ENCODE measurements around the gene TOR1B. TPM values are rescaled to one million over a fixed set of nuclear protein-coding genes. Genes with fewer than 3 reads are reported as not detected.

Gene TOR1B
- total RNA-seq, 1 experiment from 2014 or later, result 19.0 TPM

- Histone ChIP-seq H3K4me3 (replicated peaks in 1 of 2; ENCODE audit: low read depth in 1 of 2, low read length in 2 of 2) (no peak overlapping the region), H4K20me1 (ENCODE audit: insufficient read depth) (no peaks in the 10 kb centered on the region), H3K9me3 (ENCODE audit: control insufficient read depth in 1 of 2, insufficient read depth in 1 of 2, low read depth in 1 of 2, low read length in 2 of 2) (no peaks in the 10 kb centered on the region), H2AFZ (ENCODE audit: low read depth, low read length, poor library complexity, severe bottlenecking) (no peak overlapping the region), H3K36me3 (ENCODE audit: control insufficient read depth in 1 of 2, insufficient read depth in 2 of 2, low read length in 2 of 2) (no peaks in the 10 kb centered on the region), H3K4me1 (ENCODE audit: control insufficient read depth in 1 of 2, insufficient read depth in 2 of 2, low read length in 2 of 2) (peaks cover 26 to 32% of the 10 kb centered on the region in 2 experiments), H3K27me3 (ENCODE audit: insufficient read depth, low read length) (no peaks in the 10 kb centered on the region), H3K9me2 (ENCODE audit: insufficient read depth) (no peaks in the 10 kb centered on the region), H3K9ac (ENCODE audit: low read length) (no peak overlapping the region), H3K27ac (ENCODE audit: low read depth, low read length) (no peak overlapping the region), H3K4me2 (ENCODE audit: low read length) (no peak overlapping the region), H3K79me2 (ENCODE audit: insufficient read depth, low read length) (no peaks in the 10 kb centered on the region)
- BruUV-seq (replicated peaks), result no TSS peak
- intact Hi-C loops (cut with micrococcal nuclease), result no loop called here
- TF ChIP-seq ZBTB33 (IDR thresholded peaks at IDR 0.05; ENCODE audit: extremely low read depth, insufficient replicate concordance, low read length) (no peak), EGR1 (IDR thresholded peaks at IDR 0.05; ENCODE audit: low read depth) (no peak), YY1 (IDR thresholded peaks at IDR 0.05; ENCODE audit: extremely low read depth, insufficient replicate concordance, low read depth, low read length) (no peak), EZH2phosphoT487 (IDR thresholded peaks at IDR 0.05; ENCODE audit: borderline replicate concordance) (no peak), SP1 (IDR thresholded peaks at IDR 0.05; ENCODE audit: low read depth) (no peak), CTCF (IDR thresholded peaks at IDR 0.05 in 2 of 3, conservative IDR thresholded peaks at IDR 0.05 in 1 of 3; ENCODE audit: borderline replicate concordance in 1 of 3, insufficient read depth in 1 of 3, low read depth in 2 of 3, low read length in 2 of 3) (no peak), ELF1 (IDR thresholded peaks at IDR 0.05; ENCODE audit: borderline replicate concordance, low read depth) (no peak), ZNF274 (IDR thresholded peaks at IDR 0.05; ENCODE audit: low read depth, low read length) (no peak), JUND (IDR thresholded peaks at IDR 0.05) (no peak), MAX (IDR thresholded peaks at IDR 0.05) (no peak), POLR2A (IDR thresholded peaks at IDR 0.05; ENCODE audit: borderline replicate concordance, extremely low read depth, insufficient read depth, insufficient read length) (no peak), CBX3 (IDR thresholded peaks at IDR 0.05; ENCODE audit: low read depth) (no peak), EZH2 (IDR thresholded peaks at IDR 0.05) (no peak)
- ChIA-PET RAD21 (ENCODE audit: low non-redundant PET in 1 of 2, low total read pairs in 2 of 2, uncharacterized antibody in 2 of 2, unreplicated experiment in 2 of 2) (no interaction called here), POLR2A (interaction anchor here (1.5 kb wide), 1 partner anchor 11 kb away, joined by 5 read pairs; no protein-coding TSS in a partner anchor), CTCF (no interaction called here)
- DNase-seq (ENCODE audit: low read depth, low spot score) (no peak), ATAC-seq (no peak)
These were observed 37.1 kb upstream of the TOR1B start for GRCh38 chr9:129765764-129766317.
